OCI-M2 (cell line): ENCODE measurements around the gene RERG.
"Not testable (repeated sequence)": the region's sequence is repeated elsewhere in the genome, so short reads cannot be mapped to it uniquely, and the experiment has no call there.

Experiments used
- DNase-seq: peaks from one replicate; lab custom pipeline; 2025; ENCODE audit not compliant: unreplicated experiment; lab: John Stamatoyannopoulos, UW

The RERG gene, protein sequence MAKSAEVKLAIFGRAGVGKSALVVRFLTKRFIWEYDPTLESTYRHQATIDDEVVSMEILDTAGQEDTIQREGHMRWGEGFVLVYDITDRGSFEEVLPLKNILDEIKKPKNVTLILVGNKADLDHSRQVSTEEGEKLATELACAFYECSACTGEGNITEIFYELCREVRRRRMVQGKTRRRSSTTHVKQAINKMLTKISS

DNA sequence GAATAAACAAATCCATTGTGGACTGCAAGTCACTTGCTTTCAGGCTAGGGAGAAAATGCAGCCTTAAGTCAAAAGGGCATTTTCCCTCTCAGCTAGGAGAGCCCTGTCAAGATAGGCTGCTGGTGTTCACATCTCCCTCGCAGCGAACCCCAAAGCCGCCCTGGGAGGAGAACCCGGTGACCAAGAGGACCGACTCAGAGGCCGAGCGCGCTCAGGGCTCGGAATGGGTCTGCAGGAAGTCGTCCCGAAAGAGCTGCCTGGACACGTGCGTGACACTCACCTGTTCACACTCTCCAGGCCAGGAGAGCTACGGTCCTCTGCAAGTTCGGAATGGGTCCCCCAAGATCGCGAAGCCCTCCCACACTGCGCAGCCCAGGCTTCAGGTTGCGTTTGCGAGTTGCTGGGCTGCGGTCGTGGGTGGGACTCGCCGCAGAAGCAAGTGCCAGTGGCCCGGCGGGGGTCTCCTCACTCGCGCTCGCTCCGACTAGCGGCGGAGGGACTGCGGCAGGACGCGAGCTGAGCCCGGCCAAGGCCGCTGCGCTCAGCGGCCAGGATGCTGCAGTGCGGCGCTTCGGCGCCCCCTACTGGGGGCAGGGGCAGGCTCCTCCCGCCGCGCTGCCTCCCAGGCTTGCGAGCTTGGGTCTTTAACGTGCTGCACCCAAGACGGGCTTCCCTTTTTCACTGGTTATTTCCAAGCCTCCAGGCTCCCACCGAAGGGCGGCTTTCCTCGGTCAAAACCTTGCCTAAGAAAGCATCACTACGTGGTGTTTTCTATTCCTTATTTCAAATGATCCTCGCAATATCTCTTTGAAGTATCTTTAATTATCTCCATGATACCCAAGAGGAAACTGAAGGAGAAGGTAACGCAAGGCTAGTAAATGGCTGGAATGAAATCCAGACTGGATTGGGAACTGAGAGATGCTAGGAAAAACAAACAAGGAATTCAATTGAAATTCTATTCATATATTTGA lies at the start of gene RERG:
Gene RERG, minus strand, starts transcription at position 503 of the 971 bp plus-strand sequence. CDS start 3,928 bp downstream, outside the sequence.
- DNase-seq, result no peak

GRCh38 chr12:15270591-15270990 lies 49.4 kb upstream of the RERG start:
- no peak for DNase-seq

GRCh38 chr12:15268927-15269552 lies 47.8 kb upstream of the RERG start:
- no peak for DNase-seq

- DNase-seq, result no peak
These were observed 47.1 kb upstream of the RERG start for GRCh38 chr12:15268309-15268708.

DNA sequence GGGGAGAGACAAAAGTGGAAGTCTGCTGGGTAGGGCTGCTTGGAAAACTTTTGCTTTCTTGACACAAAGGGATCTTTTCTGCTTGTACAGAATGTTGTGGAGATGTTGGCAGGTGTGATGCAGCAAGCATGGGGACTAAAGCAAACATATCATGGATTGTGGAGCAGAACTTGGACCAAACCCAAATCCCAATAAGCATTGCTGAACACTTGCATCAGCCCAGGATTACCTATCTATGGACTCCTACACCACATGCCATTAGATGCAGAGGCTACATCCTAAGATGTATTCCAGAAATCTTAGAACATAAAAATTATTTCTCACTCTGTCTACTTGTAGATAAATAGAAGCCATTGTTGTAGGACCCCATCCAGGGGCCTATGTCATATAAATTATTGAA lies 44.7 kb upstream of the RERG start:
- DNase-seq, result no peak

DNA sequence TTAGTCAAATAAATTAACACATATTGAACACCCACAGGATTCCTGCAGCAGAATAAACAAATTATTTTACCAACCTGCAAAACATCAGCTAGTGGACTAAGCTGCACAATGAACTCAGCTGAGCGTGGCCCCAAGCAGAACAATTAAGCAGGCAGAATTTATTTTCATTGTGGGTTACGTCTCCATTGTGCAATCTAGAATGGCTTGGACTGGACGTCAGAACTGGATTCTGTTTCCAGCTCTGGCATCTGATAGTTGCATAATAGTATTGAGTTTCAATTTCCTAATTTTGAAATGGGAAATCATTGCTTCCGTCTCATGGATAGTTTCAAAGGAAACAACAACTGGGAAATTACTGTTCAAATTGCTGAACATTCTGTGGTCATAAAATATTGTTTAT lies 35.5 kb upstream of the RERG start:
- no peak for DNase-seq

- no peak for DNase-seq
These were observed 32.8 kb upstream of the RERG start for GRCh38 chr12:15253990-15254389.

DNA sequence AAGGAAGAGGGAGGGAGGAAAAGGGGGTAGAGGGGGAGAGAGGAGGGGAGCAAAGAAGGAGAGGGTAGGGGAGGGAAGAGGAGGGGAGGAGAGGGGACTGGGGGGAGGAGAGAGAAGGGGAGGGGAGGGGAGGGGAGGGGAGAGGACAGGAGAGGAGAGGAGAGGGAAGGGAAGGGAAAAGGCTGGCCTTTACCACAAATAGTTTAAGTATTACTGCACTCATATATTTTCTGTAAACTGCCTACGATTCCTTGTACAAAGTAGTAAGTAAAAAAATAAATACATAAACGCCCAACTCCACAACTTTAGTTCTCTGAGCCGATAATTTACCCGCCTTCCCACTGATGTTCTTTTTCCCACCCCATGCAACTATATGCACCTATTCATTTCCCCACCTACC lies 23.7 kb upstream of the RERG start:
- DNase-seq, result no peak

- no peak for DNase-seq
These were observed 23.1 kb upstream of the RERG start for GRCh38 chr12:15244341-15244740.

DNA sequence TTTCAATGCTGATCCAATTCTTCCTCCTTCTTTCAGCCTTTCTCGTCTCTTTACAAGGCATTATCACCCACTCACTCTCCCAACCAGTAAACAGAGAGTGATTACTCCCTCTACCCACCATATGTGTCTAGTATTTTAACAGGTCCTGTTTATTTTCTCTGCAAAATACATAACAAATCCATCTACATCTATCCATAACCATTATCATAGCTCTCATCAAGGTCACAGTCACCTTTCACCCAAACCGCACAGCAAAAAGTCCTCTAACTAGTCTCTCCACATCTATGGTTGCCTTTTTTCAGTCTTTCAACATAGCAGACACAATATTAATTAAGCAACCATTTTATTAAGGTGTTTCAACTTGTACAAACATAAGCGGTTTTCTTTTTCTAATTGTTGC lies 21.9 kb upstream of the RERG start:
- DNase-seq, result no peak

- DNase-seq, result no peak
These were observed 19.7 kb upstream of the RERG start for GRCh38 chr12:15240898-15241297.

DNA sequence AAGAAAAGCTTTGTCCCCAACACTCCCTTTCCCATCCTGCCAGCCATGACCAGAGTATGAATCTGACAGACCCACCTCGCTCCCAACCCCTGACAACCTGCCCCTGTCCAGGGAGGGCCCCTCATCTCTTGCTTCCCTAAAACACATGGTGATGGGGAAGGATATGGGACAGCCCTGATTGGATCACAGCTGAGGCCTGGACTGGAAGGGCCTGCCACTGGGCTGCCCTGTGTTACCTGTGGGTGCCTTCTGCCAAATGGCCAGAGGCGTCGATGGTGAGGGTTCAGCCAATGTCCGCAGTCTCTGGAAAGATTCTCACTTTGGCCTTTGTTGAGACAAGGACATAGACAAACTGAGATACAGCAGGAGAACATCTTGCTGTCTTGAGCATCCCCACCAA lies 13.3 kb upstream of the RERG start:
- no peak for DNase-seq

DNA sequence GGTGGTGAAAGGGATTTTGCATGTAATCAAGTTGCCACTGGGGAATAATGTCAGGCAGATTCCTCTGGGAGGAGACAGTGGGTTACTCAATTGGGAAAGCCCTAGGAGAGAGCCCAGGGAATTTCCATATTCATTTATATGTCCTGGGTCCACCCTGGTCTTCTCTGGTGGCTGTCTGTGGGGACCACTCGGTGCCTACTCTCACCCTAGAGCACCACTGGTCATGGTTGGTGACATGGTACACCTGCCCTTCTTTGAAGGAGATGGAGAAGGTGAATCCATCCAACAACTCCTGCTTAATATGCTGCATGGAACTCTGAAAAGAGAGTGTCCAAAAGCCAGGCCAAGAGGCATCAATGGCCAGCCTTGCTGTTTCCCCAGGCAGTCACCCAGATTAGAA lies 12.8 kb upstream of the RERG start:
- no peak for DNase-seq

DNA sequence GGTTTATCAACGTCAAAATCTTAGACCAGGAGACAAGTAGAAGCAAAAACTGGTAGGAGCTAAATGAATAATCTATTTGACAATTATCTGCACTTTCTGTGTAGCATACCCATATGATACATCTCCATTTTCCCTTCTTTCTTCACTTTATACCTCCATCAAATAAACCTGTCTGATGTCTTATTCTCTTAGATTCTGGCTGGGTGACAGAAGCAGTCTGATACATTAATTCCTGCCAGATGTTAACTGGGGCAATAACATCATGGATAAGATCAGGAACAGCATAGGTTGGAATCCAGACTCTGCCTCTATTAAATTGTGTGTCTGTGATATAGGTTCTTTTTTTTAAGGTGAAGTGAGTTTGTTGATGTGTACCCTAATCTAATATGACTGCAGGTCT lies 11.7 kb upstream of the RERG start:
- DNase-seq, result no peak

- DNase-seq, result no peak
These were observed 10.3 kb upstream of the RERG start for GRCh38 chr12:15231493-15231892.

- no peak for DNase-seq
These were observed 9.5 kb upstream of the RERG start for GRCh38 chr12:15230751-15231150.

DNA sequence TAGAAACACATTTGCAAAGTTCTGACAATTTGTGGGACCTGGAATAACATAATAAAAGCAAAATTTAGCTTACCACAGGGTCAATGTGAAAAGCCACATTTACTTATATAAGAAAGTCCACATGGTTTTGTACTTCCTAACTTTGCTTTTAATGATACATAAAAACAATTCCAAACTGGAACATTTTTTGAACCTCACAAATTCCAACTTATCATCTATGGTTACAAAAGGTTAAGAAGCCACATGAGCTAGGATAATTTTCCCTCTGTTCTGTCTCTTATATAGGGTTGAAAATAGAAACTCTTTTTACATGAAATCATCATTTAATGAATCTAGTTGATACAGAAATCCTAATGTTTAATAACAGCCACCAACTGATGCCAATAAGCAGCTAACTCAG lies 8.9 kb upstream of the RERG start:
- no peak for DNase-seq

DNA sequence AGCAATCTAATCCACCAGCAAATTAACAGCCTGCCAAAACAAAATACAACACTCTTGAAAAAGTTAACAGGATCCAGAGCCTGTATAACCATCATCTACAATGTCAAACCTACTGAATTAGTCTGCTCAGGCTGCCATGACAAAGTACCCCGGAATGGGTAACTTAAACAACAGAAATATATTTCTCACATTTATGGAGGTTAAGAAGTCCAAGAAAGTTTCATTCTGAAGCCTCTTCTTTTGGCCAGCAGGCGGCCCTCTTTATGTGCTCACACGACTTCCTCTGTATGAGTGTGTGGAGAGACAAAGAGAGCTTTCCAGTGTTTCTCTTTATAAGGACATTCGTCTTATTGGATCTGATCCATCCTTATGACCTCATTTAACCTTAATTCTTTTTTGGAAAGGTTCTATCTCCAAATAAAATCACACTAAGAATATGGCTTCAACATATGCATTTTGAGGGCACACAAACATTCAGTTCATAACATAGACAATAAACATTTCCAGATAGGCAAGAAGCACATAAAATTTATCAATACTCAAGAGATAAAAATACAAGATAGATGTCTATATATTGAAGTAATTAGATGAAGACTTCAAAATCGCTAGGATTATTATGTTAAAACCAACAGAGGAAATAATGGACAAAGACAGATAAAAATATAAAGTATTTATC lies 5.9 kb upstream of the RERG start:
- no peak for DNase-seq

GRCh38 chr12:15225863-15226218 lies 4.6 kb upstream of the RERG start:
- DNase-seq, result not testable (repeated sequence)

GRCh38 chr12:15225136-15225862 lies 4.1 kb upstream of the RERG start:
- no peak for DNase-seq

DNA sequence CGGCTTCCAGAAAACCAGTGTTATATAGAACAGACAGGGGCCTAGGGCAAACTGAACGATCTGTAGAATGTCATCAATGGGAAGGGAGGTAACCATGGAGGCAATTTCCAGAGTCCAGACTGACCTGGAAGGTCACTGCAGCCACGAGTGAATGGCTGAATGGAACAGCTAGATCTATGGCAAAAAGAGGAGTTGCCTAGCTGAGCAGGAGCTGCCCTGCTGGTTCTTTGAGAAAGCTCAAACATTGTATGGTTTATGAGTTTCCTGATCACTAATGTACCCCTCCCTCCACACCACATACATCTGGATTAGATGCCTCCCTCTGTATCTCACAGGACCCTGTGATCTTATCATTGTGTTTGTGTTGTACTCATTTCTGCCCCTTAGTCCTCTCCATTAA lies 1.0 kb upstream of the RERG start:
- DNase-seq, result no peak
